HG02973 (cell line): ENCODE results near the gene LRRN3.

ENCODE experiments used
- ATAC-seq: cut with Tn5 transposase; IDR thresholded peaks from one replicate; pipeline ENCODE4 v1.9.1; 2021; ENCODE audit warnings: moderate library complexity; ENCODE audit not compliant: unreplicated experiment

Gene LRRN3

GRCh38 chr7:111103678-111104274 lies 12.8 kb downstream of the LRRN3 start:
- ATAC-seq, result peak; percentile 52

DNA sequence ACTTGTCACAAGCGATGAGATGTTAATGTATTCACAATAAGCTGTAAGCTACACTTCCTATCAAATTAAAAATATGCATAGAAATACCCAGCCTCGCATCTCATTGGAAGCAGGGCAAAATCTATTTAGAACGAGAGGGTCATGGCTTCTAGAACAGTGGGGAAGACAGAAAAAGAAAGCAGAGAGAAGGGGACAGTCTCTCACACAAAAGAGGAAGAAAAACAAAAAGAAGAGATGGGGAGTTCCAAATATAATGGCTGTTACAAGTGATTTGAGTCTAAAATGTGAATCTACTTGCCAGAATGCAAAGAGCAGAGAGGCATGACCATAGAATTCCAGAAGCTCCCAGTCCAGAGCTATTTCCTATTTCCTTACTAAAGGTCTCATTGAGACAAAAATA lies 13.8 kb downstream of the LRRN3 start:
- no peak for ATAC-seq

- ATAC-seq, result no peak
Observed at GRCh38 chr7:111105269-111105668, 14.3 kb downstream of the LRRN3 start.

GRCh38 chr7:111107579-111107978 lies 16.7 kb downstream of the LRRN3 start:
- no peak for ATAC-seq

DNA sequence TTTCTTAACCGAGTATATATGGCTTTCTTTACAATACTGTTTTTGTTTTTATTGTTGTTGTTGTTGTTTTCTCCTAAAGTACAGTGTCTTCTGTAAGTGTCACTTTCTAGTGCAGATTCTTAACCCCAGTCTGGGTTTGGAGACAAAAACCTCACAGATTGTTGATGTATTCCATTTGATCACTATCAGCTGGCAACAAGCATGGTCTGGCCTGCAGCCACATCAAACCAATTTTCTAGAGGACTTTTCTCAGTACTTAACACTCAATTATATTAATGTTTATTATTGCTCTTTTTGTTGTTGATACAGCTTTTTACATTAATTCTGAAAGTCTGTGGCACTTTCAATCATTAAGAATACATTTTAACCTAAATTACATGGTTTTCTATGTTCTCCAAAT lies 17.1 kb downstream of the LRRN3 start:
- ATAC-seq, result no peak

DNA sequence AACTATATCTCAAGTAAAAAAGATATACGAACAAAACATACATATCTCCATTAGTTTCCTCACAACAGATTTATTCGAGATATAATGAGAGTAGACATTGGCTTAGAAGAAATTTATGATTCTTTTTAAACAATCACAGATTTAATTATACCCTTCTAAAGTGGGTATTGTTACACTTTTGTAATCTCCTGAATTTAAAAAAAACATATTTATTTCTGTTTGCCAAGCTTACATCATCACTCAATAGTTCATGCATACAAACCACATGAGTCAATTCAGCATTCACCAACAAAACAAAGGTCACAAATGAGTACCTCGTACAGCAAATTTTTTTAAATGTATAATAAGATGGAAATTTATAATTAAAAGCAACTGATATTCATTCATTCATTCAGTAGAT lies 17.6 kb downstream of the LRRN3 start:
- no peak for ATAC-seq

DNA sequence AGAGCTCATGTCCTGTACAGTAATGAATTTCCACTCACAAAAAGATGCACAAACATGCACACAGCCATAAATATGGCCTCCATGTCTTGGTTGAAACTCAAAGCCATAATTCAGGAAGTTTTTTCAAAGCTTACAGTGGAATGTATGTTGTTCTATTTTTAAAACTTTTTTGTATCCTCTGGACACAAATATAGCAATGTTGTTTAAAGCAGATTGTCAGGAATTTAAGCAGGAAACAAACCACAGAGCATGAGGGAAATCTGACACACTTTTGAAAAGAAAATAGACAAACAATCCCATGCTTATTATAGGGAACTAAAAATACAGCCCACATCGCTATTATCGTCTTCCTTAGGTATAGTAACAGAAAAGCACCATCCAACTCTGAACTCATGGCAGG lies 21.5 kb downstream of the LRRN3 start:
- no peak for ATAC-seq

DNA sequence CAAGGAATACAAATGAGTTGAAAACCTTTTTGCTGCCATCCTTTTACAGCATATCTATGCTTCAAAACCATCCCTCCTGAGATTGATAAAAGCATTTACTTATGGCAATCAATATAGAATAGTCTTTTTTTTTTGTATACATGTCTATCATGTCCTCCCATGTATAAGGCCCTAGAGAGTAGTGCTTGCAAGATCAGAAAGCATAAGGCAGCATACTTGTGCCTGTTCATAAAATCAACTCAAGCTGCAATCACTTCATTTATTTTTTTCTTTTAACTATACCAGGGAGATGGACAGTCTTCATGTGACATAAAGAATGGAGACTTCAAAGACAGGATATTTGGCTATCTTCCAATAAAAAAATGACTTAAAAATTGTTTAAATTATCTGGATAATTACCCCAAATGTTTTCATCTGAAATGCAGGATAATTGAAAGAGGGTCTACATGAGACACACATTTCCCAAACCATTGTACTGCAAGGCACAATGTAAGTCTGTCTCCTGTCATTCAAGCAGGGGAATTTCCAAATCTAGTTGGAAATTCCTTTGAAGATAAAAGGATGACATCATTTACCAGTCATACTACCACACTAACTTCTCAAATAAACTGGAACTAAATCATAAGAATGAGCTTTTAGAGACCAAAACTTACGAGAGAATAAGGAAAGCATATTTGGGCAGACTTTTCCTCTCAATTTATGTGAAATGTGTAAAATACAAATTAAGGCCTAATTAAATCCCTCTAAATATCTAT lies 22.5 kb downstream of the LRRN3 start:
- ATAC-seq, result no peak

- ATAC-seq, result no peak
Observed at GRCh38 chr7:111115966-111116365, 25.0 kb downstream of the LRRN3 start.

DNA sequence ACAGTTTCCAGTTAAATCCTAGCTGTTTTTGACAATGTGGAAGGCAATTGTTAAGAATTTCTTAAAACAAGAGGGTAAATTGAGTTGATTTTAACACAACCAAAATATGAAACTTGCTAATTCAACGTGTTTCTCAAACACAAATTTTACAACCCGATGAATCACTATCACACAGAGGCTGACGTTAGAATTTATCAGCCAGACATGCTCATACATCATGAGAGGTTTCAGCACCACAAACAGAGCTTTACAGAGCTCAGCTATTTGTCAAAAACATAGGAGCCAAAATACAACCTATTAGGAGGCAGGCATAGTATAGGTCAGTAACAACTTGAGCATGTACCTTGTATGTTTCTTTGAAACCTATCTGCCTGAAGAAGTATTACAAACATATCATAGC lies 36.1 kb downstream of the LRRN3 start:
- no peak for ATAC-seq

GRCh38 chr7:111129435-111129834 lies 38.5 kb downstream of the LRRN3 start:
- no peak for ATAC-seq

- no peak for ATAC-seq
Observed at GRCh38 chr7:111132833-111133232, 41.9 kb downstream of the LRRN3 start.

DNA sequence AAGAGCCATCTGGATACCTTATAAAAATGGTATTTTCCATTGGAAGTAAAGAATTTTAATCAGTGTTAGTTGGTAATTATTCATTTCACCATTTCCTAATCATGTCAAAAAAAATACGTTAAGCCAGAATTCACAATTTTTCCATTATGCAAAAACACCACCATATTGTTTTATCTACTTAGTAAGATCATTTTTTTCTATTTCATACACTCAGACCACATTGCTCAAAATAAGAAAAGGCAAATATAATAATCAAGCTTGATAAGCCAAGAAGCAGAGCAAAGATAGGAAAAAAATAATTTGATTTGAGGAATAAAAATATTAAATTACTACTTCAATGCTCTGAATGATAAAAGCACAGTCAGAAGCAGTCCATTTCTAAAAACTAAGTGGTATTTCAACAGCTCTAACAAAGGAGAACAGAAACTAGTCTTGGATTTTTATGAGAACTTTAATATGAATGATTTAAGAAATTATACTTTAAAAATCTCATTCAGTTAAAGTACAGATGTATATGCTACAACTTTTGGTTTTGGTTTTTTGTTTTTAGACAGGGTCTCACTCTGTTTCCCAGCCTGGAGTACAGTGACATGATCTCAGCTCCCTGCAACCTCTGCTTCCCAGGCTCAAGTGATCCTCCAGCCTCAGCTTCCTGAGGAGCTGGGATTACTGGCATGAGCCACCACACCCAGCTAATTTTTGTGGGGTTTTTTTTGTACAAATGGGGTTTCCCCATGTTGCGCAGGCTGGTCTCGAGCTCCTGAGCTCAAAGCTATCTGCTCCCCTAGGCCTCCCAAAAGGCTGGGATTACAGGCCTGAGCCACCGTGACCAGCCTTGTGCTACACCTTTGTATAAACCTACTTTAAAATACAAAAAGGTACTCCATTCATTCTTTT lies 46.6 kb downstream of the LRRN3 start:
- ATAC-seq, result peak; percentile 75

DNA sequence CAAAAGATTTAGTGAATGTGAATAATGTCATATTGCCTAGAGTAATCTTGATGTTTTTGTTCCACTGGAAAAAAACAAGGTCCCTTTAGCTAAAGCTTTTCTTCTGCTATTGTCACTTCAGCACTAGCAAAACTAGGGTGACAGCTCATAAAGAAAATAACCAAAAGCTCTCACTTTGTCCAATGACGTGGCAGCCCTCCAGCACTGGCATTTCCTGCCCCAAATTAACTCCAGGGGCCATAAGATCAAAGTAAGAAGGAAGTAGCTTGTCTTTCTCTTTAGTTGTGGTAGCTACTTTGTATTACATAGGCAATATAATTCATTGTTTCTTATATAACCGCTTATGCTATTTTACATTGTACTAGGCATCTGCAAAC lies 47.3 kb downstream of the LRRN3 start:
- ATAC-seq, result peak; percentile 95

DNA sequence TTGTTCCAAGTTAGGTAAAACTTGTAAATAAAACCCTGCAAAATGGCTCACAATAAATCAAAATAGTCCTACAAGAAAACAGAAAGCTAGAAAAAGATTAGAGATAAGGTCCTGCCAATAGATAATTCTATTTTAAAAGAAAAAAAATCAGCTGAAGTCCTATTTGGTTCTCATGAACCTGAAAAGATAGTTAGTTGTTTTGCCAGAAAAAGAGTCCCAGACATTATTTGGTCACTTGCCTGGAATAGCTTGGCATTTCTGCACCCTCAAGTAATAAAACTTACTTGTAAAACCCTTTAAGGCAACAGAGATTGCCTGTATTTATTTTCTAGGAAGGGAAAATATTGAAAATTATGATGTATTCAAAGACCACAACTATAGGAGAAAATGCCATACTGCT lies 47.7 kb downstream of the LRRN3 start:
- ATAC-seq, result no peak

DNA sequence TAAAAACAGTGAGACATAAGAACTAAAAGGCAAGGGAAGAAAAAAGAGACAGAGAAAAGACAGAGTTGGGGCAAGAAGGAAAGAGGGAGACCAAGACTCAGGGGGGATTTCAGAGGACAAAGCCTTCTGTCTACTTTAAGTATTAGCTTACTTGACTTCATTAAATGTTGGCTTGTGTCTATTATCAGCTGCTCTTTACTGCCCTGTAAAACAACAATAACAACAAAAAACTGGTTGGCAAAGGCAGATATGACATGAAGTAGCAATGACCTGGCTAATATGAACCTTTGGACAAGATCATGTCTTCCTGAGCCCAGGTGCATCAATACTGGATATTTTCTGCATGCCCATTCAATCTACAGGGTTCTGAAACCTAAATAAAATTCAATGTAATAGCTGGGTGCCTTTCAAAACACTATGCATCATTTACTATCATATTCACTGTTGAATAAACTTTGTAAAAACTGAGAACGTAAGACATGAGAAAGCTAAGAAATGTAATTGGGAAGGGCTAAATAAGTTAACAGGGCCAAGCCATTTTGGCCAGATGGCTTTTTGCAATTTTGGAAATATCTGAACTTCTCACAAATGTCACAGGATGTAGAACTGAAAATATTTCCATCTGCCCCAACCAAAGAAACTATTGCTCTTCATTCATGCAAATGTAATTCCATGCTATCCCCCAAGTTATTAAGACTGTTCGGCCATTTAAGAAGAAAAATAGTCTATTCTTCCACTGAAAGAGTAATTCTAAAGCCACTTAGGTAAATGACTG lies 49.4 kb downstream of the LRRN3 start:
- ATAC-seq, result no peak

DNA sequence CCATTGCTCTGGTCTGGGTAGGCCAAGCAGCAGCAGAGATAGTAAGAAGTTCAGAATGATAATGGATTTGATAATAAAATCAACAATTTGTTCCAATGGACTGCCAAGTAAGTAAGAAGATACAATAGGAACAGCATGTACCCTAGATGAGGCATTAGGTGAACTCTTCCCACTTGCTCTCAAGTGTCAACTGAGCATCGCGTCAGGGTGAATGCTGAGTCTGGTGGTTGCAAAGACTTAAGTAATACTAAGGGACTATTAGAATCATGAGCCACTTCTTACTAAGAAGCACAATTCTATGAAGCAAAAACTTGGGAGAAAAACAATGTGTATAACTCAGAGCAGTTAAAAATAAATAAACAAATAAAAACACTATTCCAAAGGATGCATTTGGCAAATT lies 54.5 kb downstream of the LRRN3 start:
- no peak for ATAC-seq

DNA sequence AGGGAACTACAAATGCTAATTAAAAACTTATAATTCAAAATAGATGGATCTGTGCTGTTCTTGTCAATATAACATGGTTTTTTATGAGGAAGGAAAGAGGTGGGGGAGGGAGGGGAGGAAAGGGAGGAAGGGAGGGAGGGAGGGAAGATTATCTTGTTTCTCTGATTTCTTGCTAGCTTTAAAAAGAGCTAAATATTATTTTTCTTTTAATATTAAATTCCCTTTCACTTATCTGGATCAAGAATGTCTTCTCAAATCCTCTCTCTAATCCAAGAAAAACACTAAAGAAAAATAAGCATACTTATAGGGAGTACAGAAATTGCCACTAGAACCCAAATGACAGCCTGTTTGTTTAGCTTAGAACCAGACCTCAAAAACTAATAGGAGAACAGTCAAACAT lies 55.2 kb downstream of the LRRN3 start:
- ATAC-seq, result no peak

DNA sequence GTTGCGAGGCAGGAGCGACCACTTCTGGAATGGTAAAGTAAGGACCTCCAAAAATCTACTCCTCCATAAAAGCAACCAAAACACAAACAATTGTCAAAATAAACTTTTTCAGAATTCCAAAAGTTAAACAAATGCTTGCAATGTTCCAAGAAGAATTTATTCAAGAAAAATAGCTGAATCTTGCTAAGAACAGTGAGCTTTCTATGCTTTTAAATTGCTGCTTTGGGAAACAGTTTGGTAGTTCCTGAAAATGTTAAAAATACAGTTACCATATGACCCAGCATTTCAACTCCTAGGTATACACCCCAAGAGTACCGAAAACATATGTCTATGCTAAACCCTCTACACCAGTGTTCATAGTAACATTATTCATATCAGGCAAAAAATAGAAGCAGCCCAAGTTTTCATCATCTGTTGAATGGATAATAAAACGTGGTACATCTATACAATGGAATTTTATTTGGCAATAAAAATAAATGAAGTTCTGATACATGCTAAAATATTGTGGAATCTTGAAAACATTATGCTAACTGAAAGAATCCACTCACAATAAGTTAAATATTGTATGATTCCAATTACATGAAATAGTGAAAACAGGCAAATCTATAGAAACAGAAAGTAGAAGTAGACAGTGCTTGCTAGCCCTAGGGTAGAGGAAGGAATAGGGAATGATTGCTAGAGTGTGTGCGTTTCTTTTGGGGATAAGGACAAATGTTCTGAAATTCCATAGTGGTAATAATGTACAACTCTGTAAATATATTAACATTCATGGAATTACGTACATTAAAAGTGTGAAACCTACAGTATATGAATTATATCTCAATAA lies 57.0 kb downstream of the LRRN3 start:
- ATAC-seq, result no peak

DNA sequence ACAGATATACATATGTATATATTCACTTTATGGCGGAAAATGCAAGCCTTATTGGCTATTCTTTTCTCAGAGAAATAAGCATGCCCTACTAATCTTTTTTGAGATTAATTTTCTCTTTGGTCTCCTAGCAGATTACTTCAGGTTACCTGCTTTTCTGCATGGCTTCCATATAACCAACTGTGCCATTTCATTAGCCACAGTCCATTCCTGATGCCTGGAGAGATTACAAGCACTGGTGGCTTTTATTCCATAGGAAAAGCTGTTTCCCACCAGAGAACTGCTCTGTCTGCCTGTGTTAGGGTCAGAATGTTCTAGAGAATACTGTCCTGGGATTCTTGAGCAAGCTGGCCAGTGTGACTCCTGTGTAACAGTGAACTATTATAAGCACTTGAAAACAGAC lies 59.8 kb downstream of the LRRN3 start:
- no peak for ATAC-seq
